ENCODE measurements around the gene ANKFN1. TPM values are rescaled to one million over a fixed set of nuclear protein-coding genes. Genes with fewer than 3 reads are reported as not detected.

ANKFN1 gene
- not detected for total RNA-seq

- no peak within 1 kb of the TSS for H3K4me3 Mint-ChIP-seq
- H3K27me3 Mint-ChIP-seq, result peaks cover 5% of the 10 kb centered on the region
- POLR2A ChIA-PET, result no interaction called here
- DNase-seq, result no peak
- no peaks in the 10 kb centered on the region for H3K36me3 Mint-ChIP-seq
- no peak for ATAC-seq (ENCODE audit: low read depth)
- H3K4me1 Mint-ChIP-seq, result no peaks in the 10 kb centered on the region
- H3K9me3 Mint-ChIP-seq, result no peaks in the 10 kb centered on the region
- no peak within 1 kb of the TSS for H3K27ac Mint-ChIP-seq
Observed at GRCh38 chr17:56152874-56153602, at the start of gene ANKFN1. ANKFN1 (plus strand) TSS chr17:56153475; CDS start chr17:56212668, 59,193 bp downstream.

GRCh38 chr17:56108811-56109284 lies 44.4 kb upstream of the ANKFN1 start:
- Mint-ChIP-seq H3K4me1 (no peaks in the 10 kb centered on the region), H3K36me3 (no peaks in the 10 kb centered on the region), H3K9me3 (no peaks in the 10 kb centered on the region), H3K27me3 (peaks cover 10% of the 10 kb centered on the region), H3K27ac (no peak overlapping the region), H3K4me3 (no peak overlapping the region)
- POLR2A ChIA-PET, result no interaction called here
- DNase-seq (no peak), ATAC-seq (ENCODE audit: low read depth) (no peak)

- Mint-ChIP-seq H3K4me1 (no peaks in the 10 kb centered on the region), H3K4me3 (no peak overlapping the region), H3K27me3 (peaks cover 12% of the 10 kb centered on the region), H3K9me3 (no peaks in the 10 kb centered on the region), H3K36me3 (no peaks in the 10 kb centered on the region), H3K27ac (no peak overlapping the region)
- ATAC-seq (ENCODE audit: low read depth), result no peak
- POLR2A ChIA-PET, result no interaction called here
- no peak for DNase-seq
Observed at GRCh38 chr17:56109836-56110235, 43.4 kb upstream of the ANKFN1 start.

- no peaks in the 10 kb centered on the region for H3K36me3 Mint-ChIP-seq
- H3K4me1 Mint-ChIP-seq, result no peaks in the 10 kb centered on the region
- no peak overlapping the region for H3K27ac Mint-ChIP-seq
- H3K27me3 Mint-ChIP-seq, result peaks cover 12% of the 10 kb centered on the region
- POLR2A ChIA-PET, result no interaction called here
- ATAC-seq (ENCODE audit: low read depth) (no peak), DNase-seq (no peak)
- H3K4me3 Mint-ChIP-seq, result no peak overlapping the region
- H3K9me3 Mint-ChIP-seq, result no peaks in the 10 kb centered on the region
Observed at GRCh38 chr17:56110463-56111135, 42.7 kb upstream of the ANKFN1 start.

GRCh38 chr17:56111706-56112485 lies 41.4 kb upstream of the ANKFN1 start:
- POLR2A ChIA-PET, result no interaction called here

GRCh38 chr17:56113486-56113885 lies 39.8 kb upstream of the ANKFN1 start:
- ATAC-seq (ENCODE audit: low read depth) (no peak), DNase-seq (no peak)
- H3K27ac Mint-ChIP-seq, result no peak overlapping the region
- POLR2A ChIA-PET, result no interaction called here
- no peaks in the 10 kb centered on the region for H3K36me3 Mint-ChIP-seq
- peaks cover 12% of the 10 kb centered on the region for H3K27me3 Mint-ChIP-seq
- no peaks in the 10 kb centered on the region for H3K4me1 Mint-ChIP-seq
- H3K4me3 Mint-ChIP-seq, result no peak overlapping the region
- peaks cover 2% of the 10 kb centered on the region for H3K9me3 Mint-ChIP-seq

More at GRCh38 chr17:56111706-56112485, 41.4 kb upstream of the ANKFN1 start:
- Mint-ChIP-seq H3K4me1 (no peaks in the 10 kb centered on the region), H3K27ac (no peak overlapping the region), H3K4me3 (no peak overlapping the region), H3K27me3 (peaks cover 12% of the 10 kb centered on the region), H3K9me3 (peaks cover 2% of the 10 kb centered on the region), H3K36me3 (no peaks in the 10 kb centered on the region)
- no peak for DNase-seq
- no peak for ATAC-seq (ENCODE audit: low read depth)

- H3K9me3 Mint-ChIP-seq, result peaks cover 2% of the 10 kb centered on the region
- ATAC-seq (ENCODE audit: low read depth), result no peak
- H3K36me3 Mint-ChIP-seq, result no peaks in the 10 kb centered on the region
- DNase-seq, result no peak
- POLR2A ChIA-PET, result no interaction called here
- no peak overlapping the region for H3K4me3 Mint-ChIP-seq
- H3K4me1 Mint-ChIP-seq, result no peaks in the 10 kb centered on the region
- peaks cover 12% of the 10 kb centered on the region for H3K27me3 Mint-ChIP-seq
- H3K27ac Mint-ChIP-seq, result no peak overlapping the region
Observed at GRCh38 chr17:56114469-56114868, 38.8 kb upstream of the ANKFN1 start.

- Mint-ChIP-seq H3K36me3 (no peaks in the 10 kb centered on the region), H3K9me3 (peaks cover 2% of the 10 kb centered on the region), H3K4me1 (no peaks in the 10 kb centered on the region), H3K27me3 (peaks cover 4% of the 10 kb centered on the region), H3K27ac (no peak overlapping the region), H3K4me3 (no peak overlapping the region)
- no peak for DNase-seq
- no peak for ATAC-seq (ENCODE audit: low read depth)
- POLR2A ChIA-PET, result no interaction called here
Observed at GRCh38 chr17:56119191-56119590, 34.1 kb upstream of the ANKFN1 start.

- Mint-ChIP-seq H3K36me3 (no peaks in the 10 kb centered on the region), H3K27me3 (peaks cover 2% of the 10 kb centered on the region), H3K27ac (no peak overlapping the region), H3K9me3 (peaks cover 2% of the 10 kb centered on the region), H3K4me1 (no peaks in the 10 kb centered on the region), H3K4me3 (no peak overlapping the region)
- ATAC-seq (ENCODE audit: low read depth) (no peak), DNase-seq (no peak)
- POLR2A ChIA-PET, result no interaction called here
Observed at GRCh38 chr17:56119936-56120335, 33.3 kb upstream of the ANKFN1 start.

- no peak for DNase-seq
- no peaks in the 10 kb centered on the region for H3K4me1 Mint-ChIP-seq
- no peak for ATAC-seq (ENCODE audit: low read depth)
- POLR2A ChIA-PET, result no interaction called here
- no peak overlapping the region for H3K4me3 Mint-ChIP-seq
- H3K36me3 Mint-ChIP-seq, result no peaks in the 10 kb centered on the region
- H3K27me3 Mint-ChIP-seq, result peaks cover 2% of the 10 kb centered on the region
- H3K27ac Mint-ChIP-seq, result no peak overlapping the region
- peaks cover 2% of the 10 kb centered on the region for H3K9me3 Mint-ChIP-seq
Observed at GRCh38 chr17:56121191-56122051, 31.9 kb upstream of the ANKFN1 start.

- ATAC-seq (ENCODE audit: low read depth) (no peak), DNase-seq (no peak)
- H3K4me3 Mint-ChIP-seq, result no peak overlapping the region
- no peaks in the 10 kb centered on the region for H3K27me3 Mint-ChIP-seq
- no peaks in the 10 kb centered on the region for H3K36me3 Mint-ChIP-seq
- POLR2A ChIA-PET, result no interaction called here
- H3K4me1 Mint-ChIP-seq, result no peaks in the 10 kb centered on the region
- H3K9me3 Mint-ChIP-seq, result no peaks in the 10 kb centered on the region
- no peak overlapping the region for H3K27ac Mint-ChIP-seq
Observed at GRCh38 chr17:56125830-56126819, 27.1 kb upstream of the ANKFN1 start.

GRCh38 chr17:56130026-56130425 lies 23.2 kb upstream of the ANKFN1 start:
- ATAC-seq (ENCODE audit: low read depth) (no peak), DNase-seq (no peak)
- no peaks in the 10 kb centered on the region for H3K9me3 Mint-ChIP-seq
- no peaks in the 10 kb centered on the region for H3K27me3 Mint-ChIP-seq
- no peak overlapping the region for H3K4me3 Mint-ChIP-seq
- H3K36me3 Mint-ChIP-seq, result no peaks in the 10 kb centered on the region
- H3K27ac Mint-ChIP-seq, result no peak overlapping the region
- no peaks in the 10 kb centered on the region for H3K4me1 Mint-ChIP-seq
- POLR2A ChIA-PET, result no interaction called here
